NCI-H1105 treated with DMSO at 0.1 percent for 48 hours (cell line): ENCODE results near the gene MBD3L1.

Experiments
- DNase-seq: peaks from one replicate; lab custom pipeline; 2025; lab: John Stamatoyannopoulos, UW

The MBD3L1 gene

DNA sequence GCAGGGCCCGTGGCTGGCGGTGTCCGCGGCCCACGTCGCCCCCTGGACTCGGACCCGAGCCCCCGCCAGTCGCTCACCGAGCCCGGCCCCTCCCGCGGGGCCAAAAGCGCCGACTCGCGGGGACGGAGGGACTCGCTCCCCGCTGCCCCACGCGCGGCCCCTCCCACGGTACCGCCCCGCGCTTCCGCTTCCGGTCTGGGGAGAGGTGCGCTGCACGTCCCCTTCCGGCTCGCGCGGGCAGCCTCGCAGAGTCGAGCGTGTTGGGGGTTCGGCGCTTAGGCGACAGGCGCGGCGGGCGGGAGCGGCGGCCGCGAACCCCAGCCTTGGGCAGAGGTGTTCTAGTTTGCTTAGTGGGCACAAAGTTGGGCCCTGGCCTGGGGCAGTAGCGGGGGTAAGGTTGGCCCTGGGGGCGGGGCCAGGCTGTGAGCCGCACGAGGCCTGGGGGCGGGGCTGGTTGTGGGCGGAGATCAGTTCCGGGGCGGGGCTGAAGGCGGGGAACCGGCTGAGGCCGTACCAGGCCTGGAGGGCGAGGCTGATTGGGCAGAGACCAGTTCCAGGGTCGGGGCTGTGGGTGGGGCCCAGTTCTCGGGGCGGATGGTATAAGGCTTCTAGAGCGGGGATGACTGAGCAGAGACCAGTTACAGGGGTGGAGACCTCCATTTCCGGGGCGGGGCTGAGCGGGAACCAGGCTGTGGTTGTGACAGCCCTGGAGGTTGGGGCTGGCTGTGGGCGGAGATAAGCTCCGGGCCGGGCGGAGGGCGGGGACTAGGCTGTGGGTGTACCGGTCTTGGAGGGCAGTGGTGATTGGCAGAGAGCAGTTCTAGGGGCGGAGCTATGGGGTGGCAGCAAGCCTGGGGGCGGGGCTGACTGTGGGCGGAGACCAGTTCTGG lies at the start of gene MBD3L1, which contains the start of gene ZNF558:
Gene MBD3L1 (plus strand): TSS at position 246 of the 890 bp plus-strand sequence. CDS start 10,302 bp downstream, outside the sequence.
Gene ZNF558 (minus strand): TSS at position 173 of the 890 bp plus-strand sequence. CDS start 9,645 bp downstream, outside the sequence.
- DNase-seq = peak; percentile 78

DNA sequence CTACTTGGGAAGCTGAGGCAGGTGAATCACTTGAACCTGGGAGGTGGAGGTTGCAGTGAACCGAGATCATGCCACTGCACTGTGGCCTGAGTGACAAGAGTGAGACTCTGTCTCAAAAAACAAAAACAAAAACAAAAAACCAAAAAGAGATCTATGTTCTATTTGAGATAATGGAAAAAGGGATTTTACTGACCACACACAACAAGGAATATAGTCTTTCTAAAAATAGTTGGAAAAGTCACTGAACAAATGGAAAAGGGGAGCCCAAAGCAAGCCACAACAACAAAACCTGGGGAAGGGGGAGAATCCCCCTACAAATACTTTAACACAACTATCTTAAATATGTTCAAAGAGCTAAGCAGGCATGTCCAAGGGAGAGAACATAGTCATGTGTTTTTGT lies 37.4 kb upstream of the MBD3L1 start:
- no peak for DNase-seq

GRCh38 chr19:8806661-8807060 lies 25.5 kb upstream of the MBD3L1 start:
- no peak for DNase-seq

GRCh38 chr19:8811315-8812172 lies 20.6 kb upstream of the MBD3L1 start:
- DNase-seq = no peak

GRCh38 chr19:8814176-8814575 lies 18.0 kb upstream of the MBD3L1 start:
- no peak for DNase-seq

- no peak for DNase-seq
These were observed 16.4 kb upstream of the MBD3L1 start for GRCh38 chr19:8815780-8816179.

DNA sequence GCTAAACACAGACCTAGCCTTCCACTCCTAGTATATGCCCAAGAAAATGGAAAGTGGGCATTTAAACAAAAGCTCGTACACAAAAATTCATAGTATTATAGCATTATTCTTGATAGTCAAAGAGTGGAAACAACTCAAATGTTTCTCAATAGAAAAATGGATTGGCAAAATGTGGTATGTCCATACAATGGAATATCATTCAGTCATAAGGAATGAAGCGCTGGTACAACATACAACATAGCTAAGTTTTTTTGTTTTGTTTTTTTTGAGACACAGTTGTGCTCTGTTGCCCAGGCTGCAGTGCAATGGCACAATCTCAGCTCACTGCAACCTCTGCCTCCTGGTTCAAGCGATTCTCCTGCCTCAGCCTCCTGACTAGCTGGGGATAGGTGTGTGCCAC lies 11.9 kb upstream of the MBD3L1 start:
- DNase-seq = no peak

- DNase-seq = no peak
These were observed 10.4 kb upstream of the MBD3L1 start for GRCh38 chr19:8821748-8822241.

- no peak for DNase-seq
These were observed 5.8 kb upstream of the MBD3L1 start for GRCh38 chr19:8826371-8826770.

DNA sequence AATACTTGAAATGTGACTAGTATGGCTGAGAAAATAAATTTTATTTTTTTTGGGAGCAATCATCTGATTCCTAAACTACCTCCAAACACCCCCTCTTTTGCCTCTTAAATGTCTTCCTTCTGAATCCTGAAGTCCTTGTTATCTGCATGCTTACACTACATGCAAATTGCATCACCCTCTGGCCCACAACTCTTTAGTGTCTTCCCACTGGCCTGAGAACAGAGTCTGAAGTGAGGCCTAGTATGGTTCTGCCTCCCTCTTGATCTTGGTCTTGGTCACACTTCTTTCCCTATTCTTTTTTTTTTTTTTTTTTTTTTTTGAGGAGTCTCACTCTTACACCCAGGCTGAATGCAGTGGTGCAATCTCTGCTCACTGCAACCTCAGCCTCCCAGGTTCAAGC lies 4.9 kb upstream of the MBD3L1 start:
- no peak for DNase-seq

GRCh38 chr19:8831373-8831772 lies 804 bp upstream of the MBD3L1 start:
- no peak for DNase-seq

- DNase-seq = no peak
These were observed 395 bp upstream of the MBD3L1 start for GRCh38 chr19:8831832-8832131.

DNA sequence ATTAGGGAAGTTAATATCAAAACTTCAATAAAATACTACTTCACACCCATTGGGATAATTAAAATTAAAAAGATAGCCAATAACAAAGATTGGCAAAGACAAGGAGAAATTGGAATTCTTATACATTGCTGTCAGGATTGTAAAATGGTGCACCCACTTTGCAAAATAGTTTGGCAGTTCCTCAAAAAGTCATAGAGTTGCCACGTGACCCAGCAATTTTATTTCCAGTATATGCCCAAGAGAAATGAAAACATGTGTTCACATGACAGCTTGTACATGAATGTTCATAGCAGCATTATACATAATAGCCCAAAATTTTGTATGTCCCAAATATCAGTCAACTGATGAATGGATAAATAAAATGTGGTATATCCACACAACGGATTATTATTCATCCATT lies 3.3 kb downstream of the MBD3L1 start:
- no peak for DNase-seq

DNA sequence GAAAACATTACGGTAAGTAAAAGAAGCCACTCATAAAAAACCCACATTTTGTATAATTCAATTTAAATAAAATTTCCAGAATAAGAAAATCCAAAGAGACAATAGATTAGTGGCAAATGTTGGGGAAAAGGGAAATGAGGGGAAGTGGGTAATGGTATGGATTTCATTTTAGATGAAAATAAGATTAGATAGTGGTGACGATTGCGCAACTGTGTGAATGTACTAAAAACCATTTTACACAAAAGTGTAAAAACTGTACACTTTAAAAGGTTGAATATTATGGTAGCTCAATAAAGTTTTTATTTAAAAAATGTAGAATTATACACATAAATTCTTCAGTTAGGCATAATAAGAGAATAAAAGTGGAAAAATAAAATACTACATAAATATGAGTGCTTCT lies 3.7 kb downstream of the MBD3L1 start:
- DNase-seq = no peak

GRCh38 chr19:8840708-8841107 lies 8.5 kb downstream of the MBD3L1 start:
- DNase-seq = no peak

- no peak for DNase-seq
These were observed 14.6 kb downstream of the MBD3L1 start for GRCh38 chr19:8846819-8847218.

DNA sequence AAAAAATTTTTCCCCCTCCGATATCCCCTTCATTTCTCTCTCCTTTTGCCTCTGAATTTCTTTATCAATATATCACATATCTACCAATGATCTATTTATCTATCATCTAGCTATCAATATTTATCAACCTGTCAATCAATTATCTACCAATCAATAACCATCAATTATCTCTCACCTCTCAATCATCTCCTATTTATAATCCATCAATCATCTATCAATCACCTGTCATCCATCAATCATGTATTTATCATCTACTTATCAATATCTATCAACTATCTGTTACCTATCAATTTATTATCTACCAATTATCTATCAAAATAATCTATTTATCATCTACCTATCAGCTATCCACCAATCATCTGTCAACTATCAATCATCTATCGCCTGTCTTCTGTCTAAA lies 17.1 kb downstream of the MBD3L1 start:
- DNase-seq = no peak

GRCh38 chr19:8850488-8850887 lies 18.3 kb downstream of the MBD3L1 start:
- no peak for DNase-seq

- DNase-seq = no peak
These were observed 26.1 kb downstream of the MBD3L1 start for GRCh38 chr19:8858260-8858659.

GRCh38 chr19:8866344-8866743 lies 34.2 kb downstream of the MBD3L1 start:
- DNase-seq = no peak

GRCh38 chr19:8877854-8878705 lies 45.9 kb downstream of the MBD3L1 start:
- DNase-seq = no peak
